Inferior parietal cortex (tissue), 1 donor: ENCODE results near the gene RFX8.
"Not testable (repeated sequence)": the region's sequence is repeated elsewhere in the genome, so short reads cannot be mapped to it uniquely, and the experiment has no call there.

Experiments used
- DNase-seq: peaks from one replicate; pipeline ENCODE4 v3.0.0-alpha.2; 2016; ENCODE audit errors: extremely low spot score

RFX8 gene

DNA sequence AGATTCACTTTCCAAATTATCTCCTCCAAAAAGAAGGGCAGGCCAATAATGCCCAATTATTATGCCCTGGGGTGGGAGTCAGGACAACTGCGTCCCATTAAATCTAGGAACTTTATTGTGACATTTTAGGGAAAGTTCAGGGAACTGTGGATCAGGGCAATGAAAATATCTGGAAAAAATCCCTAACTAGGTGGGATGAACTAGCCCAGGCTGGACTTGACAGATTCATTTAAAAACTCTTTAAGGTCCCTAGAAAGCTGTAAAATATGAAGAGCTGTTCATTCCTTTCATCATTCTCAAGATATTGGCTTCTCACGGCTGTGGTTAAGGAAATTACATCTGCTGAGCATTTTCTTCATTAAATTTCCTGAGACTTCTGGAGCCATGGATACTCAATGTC is 95.8 kb downstream of the RFX8 start:
- no peak for DNase-seq

DNA sequence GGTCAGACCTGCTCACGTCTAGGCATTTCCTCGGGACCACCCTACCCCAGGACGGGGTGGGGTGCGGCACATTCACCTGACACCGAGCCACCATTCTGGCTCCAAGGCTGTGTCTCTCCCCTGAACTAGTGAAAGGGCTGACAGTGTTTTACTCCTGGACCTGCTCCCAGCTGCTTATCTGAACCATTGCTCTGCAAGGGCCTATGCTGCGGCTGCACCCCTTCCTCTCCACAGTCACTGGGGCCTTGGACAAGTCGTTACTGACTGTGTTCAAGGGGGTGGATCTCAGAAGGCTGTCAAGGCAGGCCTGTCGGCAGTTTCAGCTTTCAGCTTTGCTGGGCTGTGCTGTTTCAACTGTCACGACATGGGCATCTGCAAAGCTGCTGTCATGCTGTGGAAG is 99.3 kb downstream of the RFX8 start:
- DNase-seq: no peak

DNA sequence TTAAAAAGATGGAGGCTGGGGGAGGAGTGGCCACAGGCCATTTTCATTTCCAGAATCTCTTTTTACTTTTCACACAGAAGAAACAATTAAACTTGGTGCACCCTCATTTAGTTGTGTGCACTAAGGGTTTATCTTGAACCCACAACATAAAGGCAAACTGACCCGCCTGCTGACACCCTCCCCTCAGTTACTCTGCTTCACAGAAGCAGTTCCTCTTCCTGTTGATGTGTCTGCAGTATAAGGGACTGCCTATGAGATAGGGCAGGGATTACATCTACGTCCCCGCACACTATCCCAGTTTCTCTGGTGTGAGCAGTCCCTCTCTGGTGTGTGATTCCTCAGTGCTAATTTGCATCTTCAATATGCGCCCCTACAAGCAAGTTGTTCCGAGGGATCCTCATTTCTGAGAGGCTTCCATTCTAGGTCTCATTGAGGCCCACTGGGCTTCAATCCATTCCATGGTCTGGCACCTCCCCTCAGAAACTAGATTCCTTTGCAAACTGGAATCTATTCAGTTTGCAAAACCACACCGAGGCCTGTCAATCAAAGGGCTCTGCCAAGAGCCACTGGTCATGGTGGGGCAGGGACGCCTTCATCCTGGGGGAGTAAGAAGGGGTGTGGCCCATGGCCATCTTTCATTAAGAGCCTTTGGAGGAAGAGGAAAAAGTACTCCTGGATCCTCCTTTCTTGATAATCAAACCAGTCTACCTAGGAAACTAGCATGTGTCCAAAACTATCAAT is 99.9 kb downstream of the RFX8 start:
- DNase-seq: no peak

DNA sequence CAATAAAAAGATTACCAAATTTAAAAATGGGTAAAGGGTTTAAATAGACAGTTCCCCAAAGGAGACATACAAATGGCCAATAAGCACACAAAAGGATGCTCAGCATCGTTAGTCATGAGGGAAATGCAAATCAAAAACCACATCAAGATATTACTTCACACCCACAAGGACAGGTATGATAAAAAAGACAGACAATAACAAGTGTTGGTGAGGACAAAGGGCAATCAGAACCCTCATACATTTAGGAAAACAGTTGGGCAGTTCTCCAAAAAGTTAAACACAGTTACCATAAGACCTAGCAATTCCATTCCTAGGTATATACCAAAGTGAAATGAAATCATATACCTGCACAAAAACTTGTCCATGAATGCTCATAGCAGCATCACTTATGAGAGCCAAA is 102.1 kb downstream of the RFX8 start:
- DNase-seq: no peak

DNA sequence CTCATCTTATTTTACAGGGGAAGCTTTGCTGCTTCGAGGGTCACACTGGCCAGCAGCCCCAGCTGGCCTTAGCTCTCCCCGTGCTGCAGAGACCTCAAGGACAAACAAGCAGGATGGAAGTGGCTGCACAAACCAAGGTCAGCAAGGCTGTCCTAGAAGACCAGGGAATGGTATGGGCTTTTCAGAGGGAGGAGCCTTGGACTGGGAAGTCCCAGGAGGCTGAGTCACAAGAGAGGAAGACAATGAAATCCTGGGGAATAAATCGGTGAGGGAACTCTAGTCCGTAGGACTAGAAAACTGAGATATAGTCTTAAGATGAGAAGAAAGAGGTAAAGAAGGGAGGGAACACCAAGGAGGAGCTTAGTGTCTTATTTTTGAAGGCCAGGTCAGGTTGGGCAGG is 103.3 kb downstream of the RFX8 start:
- no peak for DNase-seq

DNA sequence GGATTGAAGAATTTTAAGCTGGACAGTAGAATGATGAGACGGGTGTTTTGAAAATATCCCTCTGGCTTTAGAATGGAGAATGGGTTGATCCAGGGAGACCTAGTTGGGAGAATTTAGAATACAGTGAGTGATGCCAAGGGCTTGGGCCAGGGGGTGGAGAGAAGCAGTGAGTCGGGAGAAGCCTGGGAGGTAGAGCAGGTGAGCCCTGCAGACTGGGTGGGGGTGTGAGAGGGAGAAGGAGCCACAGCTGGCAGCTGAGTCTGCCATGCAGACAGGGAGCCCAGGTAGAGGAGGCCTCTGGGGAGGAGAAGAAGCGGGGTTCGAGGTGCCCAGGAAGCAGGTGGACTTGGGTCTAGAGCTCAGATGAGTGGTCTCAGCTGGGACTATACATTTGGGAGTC is 105.8 kb downstream of the RFX8 start:
- DNase-seq: no peak

DNA sequence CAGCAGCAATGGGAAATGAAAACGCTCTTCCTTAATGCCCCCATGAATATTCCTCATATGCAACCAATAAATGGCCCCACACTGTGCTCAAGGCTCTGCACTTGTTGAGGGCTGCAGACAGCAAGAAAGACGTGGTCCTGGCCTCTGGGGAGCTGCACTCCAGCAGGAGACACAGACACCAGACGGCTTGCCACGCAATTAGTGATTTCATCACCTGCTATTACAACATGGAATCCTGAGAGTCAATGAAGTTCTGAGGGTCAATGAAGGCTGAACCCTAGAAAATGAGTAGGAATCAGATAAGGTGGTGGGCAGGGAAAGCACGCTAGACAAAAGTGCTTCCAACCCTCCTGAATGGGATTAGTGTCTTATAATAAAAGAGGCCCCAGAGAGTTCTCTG is 106.5 kb downstream of the RFX8 start:
- DNase-seq: no peak

DNA sequence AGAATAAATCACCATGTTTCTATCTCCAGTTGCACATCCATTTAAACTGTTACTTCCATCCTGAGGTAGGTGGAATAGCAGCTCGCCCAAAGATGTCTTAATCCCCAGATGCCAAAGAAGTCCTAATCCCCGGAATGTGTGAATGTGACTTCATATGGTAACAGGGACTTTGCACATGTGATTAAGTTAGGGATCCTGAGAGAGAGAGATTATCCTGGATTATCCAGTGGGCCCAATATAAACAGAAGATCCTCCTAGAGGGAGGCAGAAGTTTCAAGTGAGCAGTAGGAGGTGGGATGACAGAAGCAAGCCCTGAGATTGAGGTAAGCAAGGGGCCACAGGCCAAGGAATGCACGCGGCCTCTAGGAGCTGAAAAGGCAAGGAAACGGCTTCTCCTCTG is 107.4 kb downstream of the RFX8 start:
- no peak for DNase-seq

DNA sequence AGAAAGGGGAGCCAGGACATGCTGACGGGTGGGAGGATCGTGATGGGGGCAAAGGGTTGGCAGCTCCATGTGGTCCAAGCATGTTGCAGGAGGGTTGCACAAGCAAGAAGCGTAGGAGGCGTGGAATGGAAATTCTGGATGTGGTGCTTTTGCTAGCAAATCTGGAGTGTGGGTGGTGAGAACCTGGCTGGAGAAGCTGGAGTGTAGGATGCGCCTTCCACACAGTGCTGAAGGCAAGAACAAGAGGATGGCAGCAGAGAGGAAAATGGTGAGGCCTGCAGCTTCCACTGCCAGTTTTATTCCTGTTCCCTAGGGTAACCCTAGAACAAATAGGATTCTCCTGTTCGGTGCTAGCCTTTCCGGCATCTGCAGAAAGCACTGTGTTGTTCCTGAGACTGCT is 110.0 kb downstream of the RFX8 start:
- peak; percentile 54 for DNase-seq

DNA sequence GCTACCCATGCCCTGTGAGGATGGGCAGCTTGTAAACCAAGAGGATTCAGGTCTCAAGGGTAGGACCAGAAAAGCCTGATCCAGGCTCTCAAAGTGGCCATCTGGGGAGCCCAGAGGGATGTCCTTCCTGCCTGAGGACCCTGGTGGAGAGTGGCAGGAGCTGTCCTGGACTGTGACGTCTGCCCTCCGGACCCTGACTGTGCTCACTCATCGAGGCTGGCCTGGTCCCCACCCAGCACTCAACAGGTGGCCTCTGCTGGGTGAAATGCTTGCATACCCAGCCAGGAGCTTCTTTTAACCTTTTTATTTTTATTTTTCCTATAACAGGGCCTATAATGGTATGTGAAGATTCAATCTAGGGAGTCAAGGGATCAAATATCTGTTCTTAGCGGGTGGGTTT is 112.1 kb downstream of the RFX8 start:
- no peak for DNase-seq

DNA sequence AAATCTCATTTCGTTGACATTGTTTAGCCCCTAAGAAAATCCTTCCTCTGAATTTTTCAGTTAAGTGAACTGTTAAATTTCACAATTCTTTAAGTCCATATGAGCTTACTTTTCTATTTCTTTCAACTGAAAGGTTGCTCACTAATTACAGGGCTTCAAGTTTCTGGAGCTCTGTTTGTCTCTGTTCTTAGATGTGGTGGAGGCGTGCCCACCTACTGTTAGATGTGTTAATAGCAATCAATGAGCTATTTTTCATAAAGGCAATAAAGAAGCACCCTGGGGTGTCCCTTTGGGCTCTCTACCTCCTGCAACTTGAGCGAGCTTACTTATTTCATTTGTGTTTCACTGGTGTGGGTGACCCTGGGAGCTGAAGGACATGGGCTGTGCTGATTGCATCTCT is 112.6 kb downstream of the RFX8 start:
- DNase-seq: no peak

DNA sequence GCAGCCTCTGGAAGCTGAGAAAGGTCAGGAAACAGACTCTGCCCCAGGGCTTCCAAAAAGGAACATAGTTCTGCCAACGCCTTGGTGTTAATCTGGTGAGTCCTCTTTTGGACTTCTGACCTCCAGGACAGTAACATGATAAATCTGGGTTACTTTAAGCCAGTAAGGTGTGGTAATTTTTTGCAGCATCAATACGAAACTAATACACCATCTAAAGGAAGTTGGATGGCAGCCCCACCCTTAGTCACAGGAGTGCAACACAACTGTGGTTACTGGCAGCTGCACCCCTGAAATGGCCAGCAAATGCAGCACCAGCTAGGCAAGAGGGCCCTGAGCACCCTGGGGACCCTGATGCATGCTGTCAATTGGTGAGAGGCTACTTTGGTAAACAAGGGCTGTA is 113.4 kb downstream of the RFX8 start:
- no peak for DNase-seq

DNA sequence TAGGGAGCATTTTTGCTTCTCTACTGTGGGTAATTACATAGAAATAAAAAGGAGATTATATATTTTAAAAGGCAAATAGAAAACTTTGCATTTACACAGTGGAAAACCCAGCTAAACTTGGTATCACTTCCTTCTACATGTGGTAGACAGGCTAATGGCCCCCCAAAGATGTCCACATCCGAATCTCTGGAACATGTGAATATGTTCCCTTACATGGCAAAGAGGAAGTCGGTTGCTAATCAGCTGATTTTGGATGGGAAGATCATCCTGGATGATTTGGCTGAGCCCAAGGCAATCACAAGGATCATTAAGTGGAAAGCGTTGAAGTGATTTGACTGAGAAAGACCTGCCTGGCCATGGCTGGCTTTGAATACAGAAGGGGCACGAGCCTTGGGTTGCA is 113.8 kb downstream of the RFX8 start:
- DNase-seq: no peak

DNA sequence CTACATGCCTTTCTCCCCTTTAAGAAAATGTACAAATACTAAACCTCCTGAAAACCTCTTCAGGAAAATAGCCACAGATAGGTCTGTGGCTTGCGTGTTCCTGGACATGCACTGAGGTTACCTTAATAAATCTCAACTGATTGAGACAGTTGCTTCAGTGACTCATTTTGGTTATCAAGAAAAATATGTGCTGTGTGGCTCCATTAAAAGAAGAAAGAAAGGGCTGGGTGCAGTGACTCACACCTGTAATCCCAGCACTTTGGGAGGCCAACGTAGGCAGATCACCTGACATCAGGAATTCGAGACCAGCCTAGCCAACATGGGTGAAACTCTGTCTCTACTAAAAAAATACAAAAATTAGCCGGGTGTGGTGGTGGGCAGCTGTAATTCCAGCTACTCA is 114.7 kb downstream of the RFX8 start:
- no peak for DNase-seq

DNA sequence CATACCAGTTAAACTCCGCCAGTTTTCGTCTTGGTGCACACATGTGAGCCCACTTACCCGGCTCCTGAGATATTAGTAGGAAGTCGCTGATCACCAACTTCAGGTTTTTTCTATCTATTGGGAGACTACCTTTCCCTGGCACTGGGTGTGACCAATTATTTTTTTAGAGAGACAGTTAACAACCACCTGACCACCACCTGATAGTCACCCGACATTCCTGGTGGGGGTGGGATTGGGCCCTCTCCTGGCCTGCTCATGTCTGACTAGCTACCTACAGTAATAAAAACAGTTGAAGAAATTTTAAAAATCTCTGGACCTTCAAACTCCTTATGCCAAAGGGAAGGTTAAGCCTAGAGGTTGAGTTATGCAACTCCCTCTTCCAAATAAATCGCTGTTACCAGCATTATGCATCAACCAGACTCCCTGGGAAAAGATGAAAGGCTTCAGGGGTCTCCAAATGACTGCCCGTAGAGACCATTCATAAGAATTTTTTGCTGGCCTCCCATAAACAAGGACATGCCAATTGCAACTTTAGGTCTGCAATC is 115.4 kb downstream of the RFX8 start:
- DNase-seq: no peak

DNA sequence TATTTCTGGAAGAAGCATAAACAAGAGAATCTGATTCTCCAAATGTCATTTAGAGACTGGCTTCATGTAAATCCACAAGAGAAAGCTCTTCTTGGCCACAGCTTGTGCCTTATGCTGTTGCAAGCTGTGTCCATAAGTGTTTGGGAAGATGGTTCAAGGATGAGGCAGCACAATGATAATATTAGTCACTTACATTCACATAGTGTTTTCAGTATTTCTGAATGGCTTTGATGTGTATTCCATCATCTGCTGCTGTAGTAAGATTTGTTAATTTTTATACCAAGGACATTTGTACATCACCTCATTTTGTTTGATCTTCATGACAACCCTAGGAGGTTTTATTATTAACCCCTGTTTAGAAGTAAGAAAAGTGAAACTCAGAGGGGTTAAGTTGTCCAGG is 117.5 kb downstream of the RFX8 start:
- DNase-seq: no peak

DNA sequence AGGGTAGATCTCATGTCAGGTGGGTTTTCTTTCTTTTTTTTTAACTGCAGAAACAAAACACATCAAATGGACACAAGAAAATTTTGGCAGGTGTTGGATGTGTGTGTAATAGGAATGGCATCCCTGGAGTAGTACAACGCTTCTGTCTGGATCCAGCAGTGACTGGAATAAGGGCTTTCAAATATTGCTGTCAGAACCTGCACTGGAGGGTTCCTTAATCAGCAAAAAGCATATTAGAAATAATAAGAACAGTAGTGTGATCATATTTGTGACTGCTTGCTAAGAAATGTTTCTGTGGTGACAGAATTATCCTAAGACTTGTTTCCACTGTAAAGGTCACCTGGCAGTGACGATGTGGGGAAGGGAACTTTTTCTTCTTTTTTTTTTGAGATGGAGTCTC is 118.4 kb downstream of the RFX8 start:
- no peak for DNase-seq

DNA sequence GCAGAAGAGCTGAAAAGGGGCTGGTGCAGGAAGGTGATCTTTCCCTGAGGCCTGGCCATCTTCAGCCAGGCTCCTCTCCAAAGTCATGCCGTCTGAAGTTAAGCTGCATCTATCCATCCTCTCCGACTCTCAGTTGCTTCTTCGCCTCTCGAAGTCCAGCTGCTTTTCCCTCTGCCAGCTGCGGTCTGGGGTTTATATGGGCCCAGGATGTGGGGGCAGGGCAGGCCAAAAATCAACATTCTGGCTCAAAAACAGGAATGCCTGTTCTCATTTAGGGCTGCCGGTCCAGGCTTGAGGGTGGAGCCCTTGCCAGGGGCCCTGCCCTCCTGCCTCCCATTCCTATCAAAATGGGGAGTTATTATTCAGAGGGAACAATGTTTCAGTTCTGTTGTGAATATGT is 118.9 kb downstream of the RFX8 start:
- no peak for DNase-seq

DNA sequence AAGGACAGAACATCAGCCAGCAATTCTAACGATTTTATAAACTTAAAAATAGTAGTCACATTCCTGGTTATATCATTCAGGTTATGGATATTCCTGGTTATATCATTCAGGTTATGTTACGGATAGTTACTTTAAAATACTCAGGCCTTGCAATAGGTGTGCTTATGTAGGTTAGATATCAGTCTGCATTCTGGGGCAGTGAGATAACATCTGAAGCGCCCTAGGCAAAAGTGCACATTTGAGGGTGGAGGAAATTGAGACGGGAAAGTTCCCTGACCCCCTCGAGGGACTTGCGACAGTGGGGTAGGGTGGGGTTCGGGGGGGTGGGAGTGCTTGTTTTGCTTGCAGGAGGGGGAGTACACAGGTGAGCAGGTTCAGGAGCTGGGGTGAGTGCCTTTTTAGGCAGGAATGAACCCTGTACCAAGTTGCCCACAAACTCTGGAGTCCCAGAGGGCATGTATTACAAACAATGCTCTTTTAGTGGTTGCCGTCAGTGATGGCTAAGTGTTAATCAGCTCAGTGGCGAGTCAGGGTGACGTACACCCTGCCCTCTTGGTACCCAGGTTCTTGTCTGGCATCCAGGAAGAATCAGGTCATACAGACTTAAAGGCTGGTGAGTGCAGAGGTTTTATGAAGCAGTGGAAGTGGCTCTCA is 119.4 kb downstream of the RFX8 start:
- DNase-seq: no peak

DNA sequence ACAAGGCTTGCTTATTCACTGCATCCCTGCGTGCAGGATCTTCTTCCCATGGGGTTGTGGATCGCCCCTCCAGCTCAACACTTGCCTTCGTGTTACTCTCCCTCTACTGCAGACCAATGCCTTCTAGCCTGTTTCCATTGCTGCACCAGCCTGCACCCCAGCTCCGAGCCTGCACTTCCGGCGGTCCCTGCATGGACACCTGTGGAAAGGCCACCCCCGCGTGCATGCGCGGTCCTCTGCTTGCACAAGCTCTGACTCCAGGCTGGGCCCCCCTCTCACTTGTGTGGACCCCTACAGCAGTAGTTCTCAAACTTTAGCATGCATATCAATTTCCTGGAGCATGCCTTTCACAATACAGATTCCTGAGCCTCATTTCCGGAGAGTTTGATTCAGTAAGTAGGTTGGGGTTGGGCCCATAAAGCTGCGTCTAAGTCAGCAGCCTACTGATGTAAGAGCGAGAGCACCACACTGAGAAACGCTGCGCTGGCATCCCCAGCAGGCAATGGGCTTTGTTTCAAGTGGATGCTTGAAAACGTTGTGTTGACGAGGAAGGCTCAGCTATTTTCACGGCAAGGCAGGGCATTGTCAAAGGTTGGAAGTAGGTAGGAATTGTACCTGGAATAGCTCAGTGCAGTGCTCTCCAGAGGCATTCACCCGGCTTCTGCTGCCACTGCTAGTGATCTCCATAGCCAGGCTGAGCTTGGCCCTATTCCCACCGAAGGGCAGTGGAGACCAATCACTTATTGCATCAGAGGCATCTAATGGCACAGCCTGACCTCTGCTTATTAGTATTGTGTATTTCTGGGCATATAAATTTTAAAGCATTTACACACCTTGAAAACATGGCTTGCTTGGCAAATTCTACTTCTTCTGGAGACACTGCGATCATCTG is 120.2 kb downstream of the RFX8 start:
- DNase-seq: no peak

DNA sequence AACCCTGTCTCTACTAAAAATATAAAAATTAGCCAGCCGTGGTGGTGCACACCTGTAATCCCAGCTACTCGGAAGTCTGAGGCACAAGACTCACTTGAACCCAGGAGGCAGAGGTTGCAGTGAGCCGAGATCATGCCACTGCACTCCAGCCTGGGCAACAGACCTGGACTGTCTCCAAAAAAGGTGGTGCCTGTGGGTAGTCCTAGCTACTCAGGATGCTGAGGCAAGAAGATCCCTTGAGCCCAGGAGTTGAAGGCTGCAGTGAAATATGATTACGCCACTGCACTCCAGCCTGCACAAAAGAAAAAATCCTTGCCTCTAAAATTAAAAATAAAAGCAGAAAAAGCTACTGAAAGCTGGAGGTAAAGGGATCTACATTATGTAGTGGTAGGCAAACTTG is 122.3 kb downstream of the RFX8 start:
- not testable (repeated sequence) for DNase-seq

DNA sequence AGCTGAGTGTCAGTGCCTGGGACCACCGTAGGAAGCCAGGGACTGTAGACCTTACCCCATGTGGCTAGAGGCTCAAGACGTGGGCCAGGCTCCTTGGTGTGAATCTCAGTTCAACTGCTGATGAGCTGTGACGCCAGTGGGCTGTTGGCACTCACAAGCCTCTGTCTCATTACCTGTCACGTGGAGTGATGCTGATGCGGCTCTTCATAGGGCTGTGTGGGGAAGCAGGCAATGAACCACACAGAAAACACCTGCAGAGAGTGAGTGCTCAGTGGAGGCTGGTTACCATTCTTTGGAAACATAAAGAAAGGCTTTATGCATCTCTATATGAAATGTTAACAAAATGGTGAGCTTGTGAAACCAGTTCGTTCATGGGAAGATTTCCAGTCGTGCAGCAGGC is 123.7 kb downstream of the RFX8 start:
- DNase-seq: no peak
